Left hindlimb (tissue), 1 donor: ENCODE measurements around the gene HLA-B.
A peak's percentile ranks its signal among the peaks of the same experiment; 100 is the strongest.
"Not testable (repeated sequence)": the region's sequence is repeated elsewhere in the genome, so short reads cannot be mapped to it uniquely, and the experiment has no call there.

ENCODE experiments used
- DNase-seq: peaks from one replicate; pipeline ENCODE4 v3.0.0-alpha.2; 2018

The HLA-B gene

DNA sequence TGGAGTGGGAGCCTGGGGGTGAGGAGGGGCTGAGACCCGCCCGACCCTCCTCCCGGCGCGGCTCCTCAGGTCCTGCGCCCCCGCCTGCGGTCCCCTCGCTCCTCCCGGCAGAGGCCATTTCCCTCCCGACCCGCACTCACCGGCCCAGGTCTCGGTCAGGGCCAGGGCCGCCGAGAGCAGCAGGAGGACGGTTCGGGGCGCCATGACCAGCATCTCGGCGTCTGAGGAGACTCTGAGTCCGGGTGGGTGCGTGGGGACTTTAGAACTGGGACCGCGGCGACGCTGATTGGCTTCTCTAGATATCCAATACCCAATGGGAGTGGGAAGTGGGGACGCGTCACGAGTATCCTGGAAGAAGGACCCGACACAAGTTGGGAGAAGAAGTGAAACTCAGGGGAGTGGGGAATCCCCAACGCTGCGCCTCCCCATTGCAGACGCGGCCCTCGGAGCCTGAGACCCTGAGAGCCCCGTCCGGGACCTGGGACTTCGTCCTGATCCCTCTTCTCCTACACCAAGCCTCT is at the start of gene HLA-B:
TSS of gene HLA-B (minus strand) at position 234 of the 521 bp plus-strand sequence. CDS start at position 213, 21 bp downstream.
- DNase-seq, result peak; percentile 88

DNA sequence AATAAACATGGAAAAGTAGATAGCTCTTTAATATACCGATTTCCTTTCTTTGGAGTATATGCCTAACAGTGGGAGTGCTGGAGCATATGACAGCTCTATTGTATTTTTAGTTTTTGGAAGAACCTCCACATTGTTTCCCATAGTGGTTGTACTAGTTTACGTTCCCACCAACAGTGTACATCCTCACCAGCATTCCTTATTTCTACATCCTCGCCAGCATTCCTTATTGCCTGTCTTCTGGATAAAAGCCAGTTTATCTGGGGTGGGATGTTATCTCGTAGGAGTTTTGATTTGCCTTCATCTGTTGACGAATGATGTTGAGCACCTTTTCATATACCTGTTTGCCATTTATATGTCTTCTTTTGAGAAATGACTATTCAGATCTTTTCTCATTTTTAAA is 49.0 kb upstream of the HLA-B start:
- no peak for DNase-seq

DNA sequence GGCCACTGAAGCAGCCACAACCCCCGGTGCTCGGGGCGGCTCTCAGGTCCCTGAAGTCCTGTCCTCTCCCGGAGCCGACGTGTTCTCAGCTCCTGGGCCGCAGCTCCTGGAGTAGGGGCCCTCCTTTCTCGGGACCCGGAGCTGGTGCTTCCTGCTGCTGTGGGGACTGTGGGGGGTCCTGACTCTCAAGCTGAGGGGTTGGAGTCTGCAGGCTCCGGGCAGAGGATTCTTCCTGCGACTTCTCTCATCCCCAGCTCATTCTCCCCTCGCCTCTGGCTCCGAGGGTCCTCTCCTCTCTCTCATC is 47.0 kb upstream of the HLA-B start:
- DNase-seq, result not testable (repeated sequence)

GRCh38 chr6:31403283-31404060 is 46.5 kb upstream of the HLA-B start, which contains the start of gene MICA:
Gene MICA (plus strand): TSS chr6:31403595. CDS start chr6:31403633, 38 bp downstream.
- DNase-seq, result peak; percentile 91

DNA sequence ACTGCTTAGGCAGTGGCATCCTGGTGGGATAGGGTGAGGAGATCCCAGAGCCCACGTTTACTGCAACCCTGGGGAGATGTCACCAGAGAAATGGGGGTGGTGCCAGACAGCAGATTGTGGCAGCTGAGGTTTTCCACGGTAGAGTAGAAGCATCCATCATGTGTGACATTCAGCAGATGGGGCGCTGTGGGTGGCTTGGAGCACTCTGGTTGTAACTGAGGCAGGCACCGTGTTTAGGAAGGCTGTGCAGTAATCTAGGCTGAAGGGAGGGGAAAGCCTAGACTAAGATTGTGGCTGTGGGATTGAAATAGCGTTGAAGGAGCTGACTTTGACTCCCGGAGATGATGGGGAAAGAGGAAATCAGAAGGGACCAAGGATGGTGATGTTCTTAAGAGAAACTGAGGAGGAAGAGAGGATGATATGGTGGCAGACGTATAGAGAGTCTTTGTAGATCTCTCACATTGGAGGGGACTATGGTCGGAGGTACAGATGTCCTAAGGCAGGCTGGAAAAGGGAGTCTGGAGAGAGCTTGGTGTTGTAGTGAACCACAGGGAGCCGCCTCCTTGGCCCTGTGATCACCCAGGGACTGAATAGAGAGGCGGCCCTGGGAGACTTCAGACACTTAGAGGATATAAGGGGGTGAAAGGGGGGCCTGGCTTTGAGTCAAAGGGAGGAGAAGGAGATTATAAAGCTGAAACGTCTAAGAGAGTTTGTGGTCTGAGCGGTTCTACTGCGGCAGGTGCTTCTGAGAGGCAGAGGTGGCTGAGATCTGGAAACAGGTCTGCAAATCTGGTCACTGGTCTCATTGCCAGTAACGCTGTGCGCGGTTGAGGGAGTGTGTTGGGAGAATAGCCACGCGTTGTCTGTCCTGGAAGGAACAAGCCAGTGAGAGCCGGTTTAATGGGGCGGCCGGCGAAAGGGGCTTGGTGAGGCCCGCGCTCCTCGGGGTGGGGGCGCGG is 45.6 kb upstream of the HLA-B start:
- peak; percentile 65 for DNase-seq

DNA sequence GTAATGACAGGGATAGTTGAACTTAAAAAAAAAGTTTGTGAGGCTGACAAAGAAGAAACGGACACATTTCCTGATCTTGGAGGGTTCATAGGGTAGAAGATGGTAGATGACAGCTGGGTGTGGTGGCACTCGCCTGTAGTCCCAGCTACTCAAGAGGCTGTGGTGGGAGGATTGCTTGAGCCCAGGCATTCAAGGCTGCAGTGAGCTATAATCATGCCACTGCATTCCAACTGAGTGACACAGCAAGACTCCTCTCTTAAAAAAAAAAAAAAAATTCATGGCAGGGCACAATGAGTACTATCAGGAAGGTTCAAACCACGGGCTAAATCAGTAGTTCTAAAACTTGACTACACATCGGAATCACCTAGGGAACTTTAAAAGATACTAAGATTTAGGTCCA is 44.4 kb upstream of the HLA-B start:
- DNase-seq, result no peak

GRCh38 chr6:31400467-31401289 is 43.7 kb upstream of the HLA-B start:
- DNase-seq, result peak; percentile 85

DNA sequence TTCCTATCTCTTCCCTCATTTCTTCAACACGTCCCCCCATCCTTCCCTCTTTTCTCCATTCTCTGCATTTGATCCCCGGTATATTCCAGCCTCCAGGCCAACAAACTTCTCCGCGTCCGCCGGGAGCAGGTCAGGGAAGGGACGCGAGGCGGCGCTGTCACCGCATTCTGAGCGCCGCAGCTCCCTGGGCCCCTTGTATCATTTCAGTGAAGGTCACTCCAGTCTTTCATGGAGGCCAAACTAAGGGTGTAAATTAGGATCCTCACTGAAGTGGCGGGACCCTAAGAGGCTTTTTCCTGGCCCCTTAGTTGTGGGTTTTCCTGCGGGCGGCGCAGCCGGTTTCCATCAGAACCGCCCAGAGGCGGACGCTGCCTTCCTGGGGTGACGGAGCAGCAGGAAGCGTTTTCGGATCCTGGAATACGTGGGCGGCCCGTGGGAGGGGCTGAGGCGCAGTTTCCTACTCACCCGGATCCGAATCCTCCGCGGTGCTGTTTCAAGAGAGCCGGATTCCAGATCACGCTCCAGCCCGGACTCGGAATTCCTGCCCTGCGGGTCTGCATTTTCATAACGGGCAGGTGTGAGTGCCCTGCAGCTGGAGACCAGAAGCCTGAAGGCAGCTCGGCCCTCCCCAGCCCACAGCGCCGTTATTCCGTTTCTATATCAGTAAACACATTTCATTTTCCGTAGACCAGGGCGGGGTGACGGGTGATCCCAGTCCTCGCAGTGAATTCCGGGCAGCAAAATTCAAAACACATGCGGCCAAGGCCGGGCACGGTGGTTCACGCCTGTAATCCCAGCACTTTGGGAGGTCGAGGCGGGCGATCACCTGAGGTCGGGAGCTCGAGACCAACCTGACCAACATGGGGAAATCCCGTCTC is 42.8 kb upstream of the HLA-B start:
- DNase-seq, result peak; percentile 94

DNA sequence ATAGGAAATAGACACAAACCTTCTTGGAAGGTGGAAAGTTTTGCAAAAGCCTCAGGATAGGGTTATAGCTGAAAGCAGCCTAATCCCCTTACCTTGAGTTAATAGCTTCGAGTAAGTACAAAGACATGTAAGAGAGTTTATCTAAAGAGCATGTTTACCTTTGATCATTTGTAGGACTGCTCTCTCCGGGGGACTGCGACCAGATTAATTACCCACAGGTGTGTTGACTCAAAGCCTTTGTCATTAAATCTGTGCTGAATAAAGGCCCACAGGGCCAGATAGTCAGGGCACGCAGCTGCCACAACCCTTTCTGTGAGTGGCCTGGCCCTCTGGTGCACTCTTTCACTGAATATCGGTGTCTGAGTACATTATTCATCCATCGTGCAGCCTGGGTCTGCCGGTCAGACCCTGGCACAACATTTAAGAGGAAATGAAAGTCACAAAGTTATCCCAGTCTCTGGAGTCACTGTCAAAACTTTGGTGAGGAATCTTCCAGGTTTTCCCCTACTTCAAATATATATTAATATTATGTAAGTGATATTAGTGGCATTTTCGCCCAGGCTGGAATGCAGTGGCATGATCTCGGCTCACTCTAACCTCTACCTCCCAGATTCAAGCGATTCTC is 41.0 kb upstream of the HLA-B start:
- DNase-seq, result no peak

DNA sequence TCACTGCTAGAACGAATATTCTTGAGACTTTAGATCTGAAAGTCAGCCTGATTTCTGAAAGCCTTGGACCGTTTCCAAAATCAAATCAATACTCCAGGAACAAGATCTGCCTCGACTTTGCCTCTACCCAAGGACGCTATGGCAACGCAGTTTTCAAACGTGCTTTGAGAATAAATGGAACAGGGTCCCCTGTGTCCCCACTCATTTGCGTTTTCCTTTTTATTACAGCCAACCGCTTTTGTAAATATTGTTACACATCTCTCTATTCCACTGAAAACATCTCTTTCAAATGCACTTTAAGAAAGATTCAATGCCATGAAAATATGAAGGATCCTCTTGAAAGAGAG is 40.1 kb upstream of the HLA-B start:
- DNase-seq, result not testable (repeated sequence)

DNA sequence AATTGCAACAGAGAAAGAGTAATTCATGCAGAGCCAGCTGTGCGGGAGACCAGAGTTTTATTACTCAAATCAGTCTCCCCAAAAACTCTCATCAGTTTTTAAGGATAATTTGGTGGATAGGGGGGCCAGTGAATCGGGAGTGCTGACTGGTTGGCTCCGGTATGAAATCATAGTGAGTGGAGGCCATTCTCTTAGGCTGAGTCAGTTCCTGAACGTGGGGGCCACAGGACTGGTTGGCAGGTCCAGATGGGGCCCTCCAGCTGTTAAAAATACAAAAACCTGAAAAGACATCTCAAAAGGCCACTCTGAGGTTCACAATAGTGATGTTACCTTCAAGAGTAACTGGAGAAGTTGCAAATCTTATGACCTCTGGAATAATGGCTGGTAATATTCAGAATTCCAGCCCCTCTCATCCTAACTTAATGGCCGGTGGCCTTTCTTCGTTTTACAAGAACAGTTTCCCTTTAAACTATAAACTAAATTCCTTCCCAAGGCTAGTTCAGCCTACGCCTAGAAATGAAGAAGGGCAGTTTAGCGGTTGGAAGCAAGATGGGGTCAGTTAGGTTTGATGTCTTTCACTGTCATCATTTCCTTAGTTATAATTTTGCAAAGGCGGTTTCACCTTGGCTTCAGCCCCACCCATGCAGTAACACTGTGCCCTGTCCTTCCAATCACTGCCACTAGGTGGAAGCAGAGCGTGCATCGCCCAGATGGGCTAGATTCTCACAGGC is 39.6 kb upstream of the HLA-B start:
- DNase-seq, result peak; percentile 81

- DNase-seq, result no peak
These were observed 38.9 kb upstream of the HLA-B start for GRCh38 chr6:31395832-31396231.

- DNase-seq, result no peak
These were observed 37.4 kb upstream of the HLA-B start for GRCh38 chr6:31394381-31394780.

DNA sequence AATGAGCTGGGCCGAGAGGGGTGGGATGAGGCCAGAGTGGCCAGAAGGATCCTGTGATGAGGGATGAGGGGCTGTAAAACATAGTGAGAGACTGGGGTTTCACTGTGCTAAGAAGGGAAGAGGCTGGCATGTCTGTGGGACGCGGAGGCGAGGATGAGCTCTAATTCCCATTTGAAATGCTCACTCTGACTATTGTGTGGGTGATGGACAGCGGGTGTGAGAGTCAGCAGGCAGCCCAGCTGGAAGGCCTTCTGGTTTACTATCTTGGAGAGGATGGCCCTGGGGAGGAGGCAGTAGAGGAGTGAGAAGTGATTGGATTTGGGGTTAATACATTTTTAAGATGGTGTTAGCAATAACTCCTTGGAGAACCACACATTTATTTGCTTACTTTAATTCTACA is 37.0 kb upstream of the HLA-B start:
- DNase-seq, result no peak

DNA sequence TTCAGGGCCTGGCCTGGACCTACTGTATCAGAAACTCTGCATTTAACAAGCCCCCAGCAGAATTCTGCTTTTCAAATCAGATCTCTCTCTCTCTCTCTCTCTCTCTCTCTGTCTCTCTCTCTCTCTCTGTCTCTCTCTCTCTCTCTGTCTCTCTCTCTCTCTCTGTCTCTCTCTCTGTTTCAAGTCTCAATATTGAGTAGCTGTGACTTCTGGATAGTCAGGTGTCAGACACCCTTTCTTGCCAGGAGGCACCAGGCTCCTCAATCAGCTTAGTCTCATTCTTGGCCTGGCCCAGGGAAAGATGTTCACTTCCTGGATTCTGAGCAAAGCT is 32.8 kb upstream of the HLA-B start:
- not testable (repeated sequence) for DNase-seq

DNA sequence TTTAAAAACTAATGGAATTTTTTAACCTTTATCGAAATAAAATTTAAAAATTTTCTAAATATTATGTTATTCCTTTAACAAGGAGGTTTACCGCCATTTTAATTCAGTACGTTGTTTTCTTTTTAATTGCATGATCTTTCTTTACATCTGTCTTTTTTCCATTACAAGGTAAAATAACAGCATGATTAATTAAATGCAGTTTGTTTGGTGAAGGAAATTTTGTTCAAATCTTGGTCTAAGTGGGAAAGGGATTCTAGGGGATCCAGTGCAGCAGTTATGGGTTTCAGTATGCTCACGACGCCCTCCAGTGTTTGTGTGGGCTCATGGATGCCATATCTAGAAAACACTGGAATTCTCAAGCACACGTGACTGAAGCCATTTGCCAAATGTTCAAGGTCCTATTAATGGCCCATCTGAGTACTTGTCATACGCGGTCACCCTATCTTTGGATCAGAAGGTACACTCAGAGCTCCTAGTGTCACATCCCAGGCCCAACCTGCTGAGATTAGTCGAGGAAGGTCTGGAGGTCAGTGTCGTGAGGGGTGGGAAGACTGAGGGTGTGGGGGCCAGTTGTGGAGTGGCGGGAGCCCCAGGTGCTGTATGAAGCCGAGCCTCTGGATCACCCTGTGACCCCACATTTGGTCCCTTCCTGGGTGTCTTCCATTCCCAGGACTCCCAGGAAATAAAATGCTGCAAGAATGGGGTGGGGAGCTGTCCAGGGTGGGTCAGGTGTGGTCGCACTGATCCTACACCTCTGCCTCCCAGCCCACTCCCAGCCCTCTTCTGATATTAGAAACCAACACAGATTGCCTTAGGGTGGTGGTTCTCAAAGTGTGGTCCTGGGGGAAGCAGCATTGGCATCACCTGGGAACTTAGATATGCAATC is 32.2 kb upstream of the HLA-B start:
- DNase-seq, result not testable (repeated sequence)

- DNase-seq, result no peak
These were observed 30.0 kb upstream of the HLA-B start for GRCh38 chr6:31386977-31387376.

DNA sequence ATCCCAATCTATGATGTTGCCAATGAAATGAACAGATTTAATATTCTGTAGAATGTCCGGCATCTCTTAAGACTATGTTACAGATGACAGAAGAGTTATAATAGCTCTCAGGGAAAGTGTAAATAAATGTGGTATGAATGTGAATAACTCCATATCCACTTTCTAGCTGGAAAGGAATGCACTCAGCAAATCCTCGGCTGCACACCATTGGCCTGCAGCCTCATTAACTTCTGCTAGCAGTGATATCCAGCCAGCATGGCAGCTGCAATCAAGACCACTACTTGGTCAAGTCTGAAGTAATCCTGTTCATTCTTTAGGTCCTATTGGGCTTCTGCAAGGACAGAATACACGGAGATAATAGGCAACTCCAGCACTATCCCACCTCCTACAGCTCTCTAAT is 29.1 kb upstream of the HLA-B start:
- no peak for DNase-seq

- DNase-seq, result no peak
These were observed 28.1 kb upstream of the HLA-B start for GRCh38 chr6:31385041-31385440.

DNA sequence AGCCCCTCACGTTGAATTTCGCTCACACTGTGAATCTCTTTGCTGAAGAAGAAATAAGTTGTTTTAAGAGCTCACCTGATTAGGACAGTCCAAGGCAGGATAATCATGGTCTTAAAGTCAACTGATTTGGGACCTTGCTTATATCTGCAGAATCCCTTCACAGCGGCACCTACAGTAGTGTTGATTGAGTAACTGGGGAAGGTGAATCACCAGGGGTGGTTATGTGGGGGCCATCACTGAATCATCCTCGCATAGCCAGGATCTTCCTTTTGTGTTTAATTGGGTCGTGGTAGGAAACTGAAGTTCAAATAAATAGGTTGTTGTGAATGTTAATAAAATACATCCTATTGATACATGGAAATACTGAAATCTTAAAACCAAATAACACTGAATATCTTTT is 26.2 kb upstream of the HLA-B start:
- no peak for DNase-seq
